WTC11 (cell line): ENCODE data around the gene SLC10A1. TPM values are rescaled to one million over a fixed set of nuclear protein-coding genes. Genes with fewer than 3 reads are reported as not detected.

ENCODE experiments used
- AR ChIP-seq: fragments of 250-450 bp; sonication (Bioruptor Pico); IDR thresholded peaks from 2 replicates; pipeline ENCODE4 v1.9.0; 2021; ENCODE audit warnings: mild to moderate bottlenecking
- ATF1 ChIP-seq: sonication (generic); formaldehyde crosslinking; IDR thresholded peaks from 2 replicates; pipeline ENCODE4 v1.8.1; 2023; ENCODE audit warnings: mild to moderate bottlenecking, moderate library complexity, missing genetic modification reagents
- CBFB ChIP-seq: sonication (generic); formaldehyde crosslinking; IDR thresholded peaks from 2 replicates; pipeline ENCODE4 v1.8.1; 2022; ENCODE audit warnings: mild to moderate bottlenecking, low read depth, missing genetic modification reagents
- CREB1 ChIP-seq: sonication (generic); formaldehyde crosslinking; IDR thresholded peaks from 2 replicates; pipeline ENCODE4 v1.8.0; 2023; ENCODE audit warnings: mild to moderate bottlenecking, missing genetic modification reagents
- E2F4 ChIP-seq: sonication (generic); formaldehyde crosslinking; IDR thresholded peaks from 2 replicates; pipeline ENCODE4 v1.8.1; 2022; ENCODE audit warnings: low read depth, mild to moderate bottlenecking, moderate library complexity, missing genetic modification reagents, borderline replicate concordance
- ETV6 ChIP-seq: sonication (generic); formaldehyde crosslinking; IDR thresholded peaks from 2 replicates; pipeline ENCODE4 v1.8.1; 2022; ENCODE audit warnings: mild to moderate bottlenecking, missing genetic modification reagents
- FOXK1 ChIP-seq: sonication (generic); formaldehyde crosslinking; IDR thresholded peaks from 2 replicates; pipeline ENCODE4 v1.8.0; 2022; ENCODE audit warnings: mild to moderate bottlenecking, moderate library complexity, missing genetic modification reagents
- GABPB1 ChIP-seq: sonication (generic); formaldehyde crosslinking; IDR thresholded peaks from 2 replicates; pipeline ENCODE4 v1.8.1; 2023; ENCODE audit warnings: mild to moderate bottlenecking, missing genetic modification reagents
- HMGXB4 ChIP-seq: sonication (generic); formaldehyde crosslinking; IDR thresholded peaks from 2 replicates; pipeline ENCODE4 v1.8.1; 2023; ENCODE audit warnings: mild to moderate bottlenecking, moderate library complexity, missing genetic modification reagents
- IRF1 ChIP-seq: sonication (generic); formaldehyde crosslinking; IDR thresholded peaks from 2 replicates; pipeline ENCODE4 v1.8.0; 2023; ENCODE audit warnings: missing genetic modification reagents
- MYBL2 ChIP-seq: sonication (generic); formaldehyde crosslinking; IDR thresholded peaks from 2 replicates; pipeline ENCODE4 v1.8.1; 2023; ENCODE audit warnings: mild to moderate bottlenecking, moderate library complexity, missing genetic modification reagents
- NFATC4 ChIP-seq: fragments of 250-450 bp; sonication (Bioruptor Pico); IDR thresholded peaks from 2 replicates; pipeline ENCODE4 v1.9.0; 2021; ENCODE audit warnings: mild to moderate bottlenecking
- NR1H2 ChIP-seq: sonication (generic); formaldehyde crosslinking; IDR thresholded peaks from 2 replicates; pipeline ENCODE4 v1.9.0; 2021; ENCODE audit warnings: mild to moderate bottlenecking, moderate library complexity, missing genetic modification reagents
- SP1 ChIP-seq: sonication (generic); formaldehyde crosslinking; conservative IDR thresholded peaks from 2 replicates; pipeline ENCODE4 v1.8.1; 2022; ENCODE audit warnings: missing genetic modification reagents
- TCF7 ChIP-seq: sonication (generic); formaldehyde crosslinking; IDR thresholded peaks from 2 replicates; pipeline ENCODE4 v1.8.0; 2022; ENCODE audit warnings: mild to moderate bottlenecking, low read depth, missing genetic modification reagents, moderate library complexity
- USF1 ChIP-seq: sonication (generic); formaldehyde crosslinking; IDR thresholded peaks from 2 replicates; pipeline ENCODE4 v1.8.0; 2022; ENCODE audit warnings: mild to moderate bottlenecking, missing genetic modification reagents
- USF2 ChIP-seq: sonication (generic); formaldehyde crosslinking; IDR thresholded peaks from 2 replicates; pipeline ENCODE4 v1.8.1; 2023; ENCODE audit warnings: mild to moderate bottlenecking, missing genetic modification reagents, moderate library complexity
- ZBTB21 ChIP-seq: sonication (generic); formaldehyde crosslinking; IDR thresholded peaks from 2 replicates; pipeline ENCODE4 v1.8.1; 2023; ENCODE audit warnings: mild to moderate bottlenecking, missing genetic modification reagents, borderline replicate concordance
- ZBTB43 ChIP-seq: sonication (generic); formaldehyde crosslinking; IDR thresholded peaks from 2 replicates; pipeline ENCODE4 v1.8.1; 2023; ENCODE audit warnings: mild to moderate bottlenecking, missing genetic modification reagents
- ZMAT4 ChIP-seq: fragments of 250-450 bp; sonication (Bioruptor Pico); IDR thresholded peaks from 2 replicates; pipeline ENCODE4 v1.9.0; 2021; ENCODE audit warnings: mild to moderate bottlenecking
- ZNF317 ChIP-seq: sonication (generic); formaldehyde crosslinking; IDR thresholded peaks from 2 replicates; pipeline ENCODE4 v1.8.1; 2023; ENCODE audit warnings: low read depth, mild to moderate bottlenecking, moderate library complexity, missing genetic modification reagents, borderline replicate concordance
- ZNF512 ChIP-seq: sonication (generic); formaldehyde crosslinking; IDR thresholded peaks from 2 replicates; pipeline ENCODE4 v1.8.1; 2022; ENCODE audit warnings: missing genetic modification reagents, borderline replicate concordance
- ZNF532 ChIP-seq: fragments of 250-450 bp; sonication (Bioruptor Pico); IDR thresholded peaks from 2 replicates; pipeline ENCODE4 v1.9.0; 2021; ENCODE audit warnings: mild to moderate bottlenecking, borderline replicate concordance
- total RNA-seq: library from RNA; stranded (reverse); gene quantifications from 3 replicates; pipeline ENCODE4 v1.2.3, GENCODE V29; 2021

SLC10A1 gene
- total RNA-seq, 1 experiment from 2014 or later, result 0.09 TPM

GRCh38 chr14:69766984-69767368 lies 30.1 kb downstream of the SLC10A1 start, which contains the start of gene SRSF5 (continued):
- TF ChIP-seq ATF1 (CRISPR knock-in tag), result peak; percentile 33; the same call in 1 of the 2 replicates
- no peak for TF ChIP-seq NFATC4 (CRISPR knock-in tag)
- TF ChIP-seq AR, result no peak
- no peak for TF ChIP-seq CBFB (CRISPR knock-in tag)
- no peak for TF ChIP-seq CREB1 (CRISPR knock-in tag)
- TF ChIP-seq GABPB1 (CRISPR knock-in tag), result peak; percentile 79
- TF ChIP-seq USF1 (CRISPR knock-in tag), result no peak
- no peak for TF ChIP-seq ZNF512
- TF ChIP-seq MYBL2, result no peak; the same call in 1 of the 2 replicates
- TF ChIP-seq HMGXB4, result no peak; the same call in 1 of the 2 replicates
- TF ChIP-seq ETV6 (CRISPR knock-in tag), result peak; percentile 86
- no peak for TF ChIP-seq IRF1 (CRISPR knock-in tag)
- TF ChIP-seq SP1 (CRISPR knock-in tag), result peak; percentile 89
- TF ChIP-seq E2F4, result no peak
- peak; percentile 15; the same call in 1 of the 2 replicates for TF ChIP-seq ZBTB43 (CRISPR knock-in tag)
- no peak for TF ChIP-seq ZBTB21 (CRISPR knock-in tag)
- peak; percentile 13; the same call in 1 of the 2 replicates for TF ChIP-seq USF2
- TF ChIP-seq FOXK1 (CRISPR knock-in tag), result peak; percentile 96
- TF ChIP-seq NR1H2 (CRISPR knock-in tag), result no peak
- TF ChIP-seq ZMAT4 (CRISPR knock-in tag), result peak; percentile 72; the same call in 1 of the 2 replicates
- TF ChIP-seq TCF7, result no peak
- no peak for TF ChIP-seq ZNF317
- 0 out of 2 replicates have a peak, but pooled peaks have one; percentile 57 for TF ChIP-seq ZNF532 (CRISPR knock-in tag)
